Gastrocnemius medialis (tissue), 4 donors: ENCODE measurements around the gene ILKAP. TPM values are rescaled to one million over a fixed set of nuclear protein-coding genes. Genes with fewer than 3 reads are reported as not detected.

ENCODE experiments used
- ATAC-seq, 2 donors: fragments of 150-250 bp; one replicate each; pipeline ENCODE4 v1.9.1; 2016
- DNase-seq, 2 donors: peaks; one replicate each; pipeline ENCODE4 v3.0.0-alpha.2; 2019
- H3K27ac ChIP-seq, 4 donors: fragments of 200-600 bp; sonication (generic); 1 replicate in 1 of 4; 2 replicates in 3 of 4; pipeline ENCODE4 v1.5.1; 2016 to 2018; ENCODE audit warnings: mild to moderate bottlenecking in 2 of 4, moderate library complexity in 1 of 4
- H3K27me3 ChIP-seq, 3 donors: fragments of 200-600 bp; sonication (generic) in 2 of 3; 1 replicate in 1 of 3; 2 replicates in 2 of 3; pipeline versions ENCODE4 v1.5.1 to v1.6.0; 2016 to 2019; ENCODE audit warnings: mild to moderate bottlenecking in 1 of 3, moderate library complexity in 1 of 3
- H3K36me3 ChIP-seq, 2 donors: fragments of 200-600 bp; sonication (generic) in 1 of 2; one replicate each; pipeline ENCODE4 v1.5.1; 2017 to 2018
- H3K4me1 ChIP-seq, 2 donors: fragments of 200-600 bp; sonication (generic) in 1 of 2; one replicate each; pipeline ENCODE4 v1.5.1; 2016 to 2017; ENCODE audit warnings: mild to moderate bottlenecking in 2 of 2
- H3K4me3 ChIP-seq, 4 donors: fragments of 200-600 bp; sonication (generic) in 3 of 4; 1 replicate in 1 of 4; 2 replicates in 3 of 4; pipeline ENCODE4 v1.5.1; 2016 to 2019; ENCODE audit warnings: mild to moderate bottlenecking in 2 of 4
- H3K9me3 ChIP-seq, 3 donors: fragments of 200-600 bp; sonication (generic) in 2 of 3; 1 replicate in 1 of 3; 2 replicates in 2 of 3; pipeline ENCODE4 v1.5.1; 2016 to 2019
- POLR2A ChIP-seq, 2 donors: fragments of 450-650 bp; IDR thresholded peaks; one replicate each; pipeline ENCODE4 v1.6.1; 2017; ENCODE audit warnings: antibody characterized with exemption in 2 of 2, mild to moderate bottlenecking in 2 of 2, moderate library complexity in 2 of 2
- in situ Hi-C, 4 donors: fragments of 200-750 bp; cut with MboI; loops; one replicate each; pipeline versions ENCODE4 v1.15.0 to v1.8.0; 2017; ENCODE audit warnings: low sequenced_read_pairs in 4 of 4
- intact Hi-C: fragments of 100-400 bp; cut with DNase I; formaldehyde crosslinking; loops from one replicate; pipeline ENCODE4 v1.15.1; 2023; ENCODE audit warnings: low total_unique reads
- total RNA-seq, 4 donors: library from RNA; depleted of rRNA; stranded (reverse); fragments of >200 nt; gene quantifications; one replicate each; pipeline versions ENCODE4 v1.1.0 to v1.2.3, GENCODE V29; 2016
- TF ChIP-seq, protein P1 (sequence below), 5 experiments: fragments of 450-650 bp in 3 of 5; fragments of 200-600 bp in 2 of 5; sonication (generic) in 2 of 5; IDR thresholded peaks in 4 of 5; conservative IDR thresholded peaks in 1 of 5; 1 replicate in 4 of 5; 2 replicates in 1 of 5; pipeline ENCODE4 v1.5.1; 2016 to 2019; ENCODE audit warnings: antibody characterized with exemption in 5 of 5, mild to moderate bottlenecking in 3 of 5, moderate library complexity in 3 of 5

Gene ILKAP
- total RNA-seq, 4 donors from 2014 or later = 16.6 to 30.1 (median 23.3) TPM

DNA sequence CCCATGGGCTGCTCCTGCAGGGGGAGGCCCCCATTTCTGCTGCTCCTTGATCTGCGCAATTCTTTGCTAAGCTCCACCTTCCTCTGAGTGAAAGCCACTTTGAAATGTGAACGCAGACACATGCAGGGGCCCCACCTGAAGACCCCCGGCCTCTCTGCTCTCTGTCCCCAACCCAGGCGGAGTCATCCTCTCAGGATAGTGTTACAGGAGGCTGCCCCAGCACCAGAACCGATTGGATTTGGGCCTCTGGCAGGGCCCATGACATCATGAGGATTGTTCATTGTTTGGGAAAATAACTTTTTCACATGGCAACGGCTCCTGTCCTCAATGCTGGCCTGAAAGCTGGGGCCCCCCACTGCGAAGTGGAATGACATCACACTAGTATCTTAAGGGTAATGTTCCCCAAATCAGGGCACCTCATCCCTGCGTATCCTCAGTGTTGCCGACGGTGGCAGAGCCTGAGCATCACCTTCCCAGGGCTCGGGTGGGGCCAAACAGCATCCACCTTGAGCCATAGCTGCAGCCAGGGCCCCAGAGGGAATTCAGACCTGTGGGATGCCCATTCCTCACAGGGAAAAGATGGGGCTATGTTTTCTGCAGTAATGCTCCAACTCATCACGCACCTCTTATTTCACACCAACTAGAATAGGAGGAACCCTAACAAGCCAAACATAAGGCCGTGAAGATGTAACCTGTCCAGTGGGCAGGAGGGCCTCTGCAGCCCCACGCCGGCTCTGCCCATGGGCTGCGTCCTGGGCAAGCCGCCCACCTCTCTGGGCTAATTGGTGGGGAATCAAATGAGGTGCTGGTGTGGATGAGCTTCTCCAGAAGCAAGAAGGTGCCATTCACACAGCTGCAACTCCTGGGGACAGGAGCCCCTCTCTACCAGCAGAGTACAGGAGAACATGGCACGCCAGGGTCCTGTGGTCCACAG lies 47.5 kb downstream of the ILKAP start:
- peaks cover 23 to 28% of the 10 kb centered on the region in 2 donors for H3K4me1 ChIP-seq
- H3K27ac ChIP-seq = peak overlapping the region in 3 of 4 donors; percentile 33 to 100 (median 57)
- intact Hi-C loops = no loop called here
- H3K9me3 ChIP-seq = no peaks in the 10 kb centered on the region
- no peak overlapping the region for H3K4me3 ChIP-seq
- in situ Hi-C loops = no loop called here
- peak in 1 of 2 donors; percentile 21 for TF ChIP-seq POLR2A (IDR thresholded peaks at IDR 0.05)
- TF ChIP-seq, protein P1, sequence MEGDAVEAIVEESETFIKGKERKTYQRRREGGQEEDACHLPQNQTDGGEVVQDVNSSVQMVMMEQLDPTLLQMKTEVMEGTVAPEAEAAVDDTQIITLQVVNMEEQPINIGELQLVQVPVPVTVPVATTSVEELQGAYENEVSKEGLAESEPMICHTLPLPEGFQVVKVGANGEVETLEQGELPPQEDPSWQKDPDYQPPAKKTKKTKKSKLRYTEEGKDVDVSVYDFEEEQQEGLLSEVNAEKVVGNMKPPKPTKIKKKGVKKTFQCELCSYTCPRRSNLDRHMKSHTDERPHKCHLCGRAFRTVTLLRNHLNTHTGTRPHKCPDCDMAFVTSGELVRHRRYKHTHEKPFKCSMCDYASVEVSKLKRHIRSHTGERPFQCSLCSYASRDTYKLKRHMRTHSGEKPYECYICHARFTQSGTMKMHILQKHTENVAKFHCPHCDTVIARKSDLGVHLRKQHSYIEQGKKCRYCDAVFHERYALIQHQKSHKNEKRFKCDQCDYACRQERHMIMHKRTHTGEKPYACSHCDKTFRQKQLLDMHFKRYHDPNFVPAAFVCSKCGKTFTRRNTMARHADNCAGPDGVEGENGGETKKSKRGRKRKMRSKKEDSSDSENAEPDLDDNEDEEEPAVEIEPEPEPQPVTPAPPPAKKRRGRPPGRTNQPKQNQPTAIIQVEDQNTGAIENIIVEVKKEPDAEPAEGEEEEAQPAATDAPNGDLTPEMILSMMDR (IDR thresholded peaks at IDR 0.05 in 4 of 5, conservative IDR thresholded peaks at IDR 0.05 in 1 of 5) = no peak
- H3K36me3 ChIP-seq = peaks cover 0 to 4% of the 10 kb centered on the region in 2 donors
- H3K27me3 ChIP-seq = peaks cover 8 to 16% (median 14%) of the 10 kb centered on the region in 3 donors
- DNase-seq (peak in 1 of 2 donors; percentile 26), ATAC-seq (no peak)

DNA sequence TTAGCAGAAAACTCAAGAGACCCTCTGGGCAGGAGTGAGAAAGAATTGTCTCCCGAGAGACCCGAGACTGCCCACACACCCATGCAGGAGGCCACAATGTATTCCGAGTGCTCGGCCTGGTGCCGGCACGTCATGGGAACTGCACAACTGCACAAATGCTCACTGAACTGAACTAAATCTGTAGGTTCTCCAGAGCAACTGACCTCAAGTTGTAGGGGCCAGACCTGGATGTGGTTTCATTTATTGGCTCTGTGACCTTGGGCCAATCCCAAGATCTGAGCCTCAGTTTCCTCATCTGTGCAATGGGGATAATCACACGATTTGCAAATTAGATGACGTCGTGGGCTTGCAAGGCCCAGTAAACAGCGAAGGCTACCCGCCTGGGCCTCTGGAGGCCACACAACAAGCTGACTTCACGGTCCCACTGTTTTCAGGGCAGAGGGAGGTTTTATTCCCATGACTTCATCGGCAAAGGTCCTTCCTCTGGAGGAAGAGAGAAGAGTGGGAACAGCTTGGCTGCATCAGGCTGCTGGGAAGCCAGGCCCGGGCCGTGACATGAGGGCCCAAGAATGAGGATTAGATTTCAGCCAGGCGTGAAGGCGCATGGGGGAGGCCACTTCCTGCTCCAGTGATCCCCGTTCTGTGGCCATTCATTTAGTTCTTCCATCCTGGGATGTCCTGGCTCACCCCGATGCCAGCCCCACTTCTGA lies 48.3 kb downstream of the ILKAP start:
- H3K27me3 ChIP-seq = peaks cover 8 to 16% (median 11%) of the 10 kb centered on the region in 3 donors
- H3K4me3 ChIP-seq = no peak overlapping the region
- in situ Hi-C loops (no loop called here), intact Hi-C loops (no loop called here)
- peak; percentile 18 to 62 for ATAC-seq
- peaks cover 31 to 35% of the 10 kb centered on the region in 2 donors for H3K4me1 ChIP-seq
- H3K9me3 ChIP-seq = no peaks in the 10 kb centered on the region
- H3K36me3 ChIP-seq = peaks cover 0 to 10% of the 10 kb centered on the region in 2 donors
- peak in 1 of 2 donors; percentile 60 for DNase-seq
- H3K27ac ChIP-seq = peak overlapping the region in 3 of 4 donors; percentile 33 to 100 (median 57)
- TF ChIP-seq POLR2A (IDR thresholded peaks at IDR 0.05) = peak in 1 of 2 donors; percentile 20
- TF ChIP-seq, protein P1 (IDR thresholded peaks at IDR 0.05 in 4 of 5, conservative IDR thresholded peaks at IDR 0.05 in 1 of 5) = no peak

DNA sequence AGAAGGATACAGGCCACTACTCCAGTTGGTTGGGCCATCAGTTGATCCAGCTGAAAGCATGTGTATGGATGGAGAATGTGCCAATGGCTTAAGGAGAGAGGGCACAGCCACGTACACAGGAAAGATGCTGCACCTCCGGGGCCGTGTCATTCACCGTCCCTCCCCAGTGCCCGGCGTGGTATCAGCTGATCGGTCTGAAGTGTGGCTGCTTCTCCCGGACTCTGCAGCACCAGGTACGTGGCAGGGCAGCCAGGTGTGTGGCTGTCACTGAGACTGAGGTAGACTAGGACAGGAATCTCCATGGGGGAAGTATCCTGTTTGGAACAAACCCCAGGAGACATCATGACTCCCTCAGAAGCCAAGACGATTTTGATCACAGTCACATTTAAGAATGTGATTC lies 48.9 kb downstream of the ILKAP start:
- DNase-seq = no peak

More for the DNA sequence above, 48.9 kb downstream of the ILKAP start:
- no peak for ATAC-seq
- Histone ChIP-seq H3K4me1 (peaks cover 34 to 41% of the 10 kb centered on the region in 2 donors), H3K9me3 (no peaks in the 10 kb centered on the region), H3K27ac (peak overlapping the region in 3 of 4 donors; percentile 7 to 100 (median 99)), H3K4me3 (no peak overlapping the region), H3K27me3 (peaks cover 4 to 11% (median 5%) of the 10 kb centered on the region in 3 donors), H3K36me3 (peaks cover 0 to 10% of the 10 kb centered on the region in 2 donors)
- TF ChIP-seq POLR2A (IDR thresholded peaks at IDR 0.05) = no peak
- TF ChIP-seq, protein P1 (IDR thresholded peaks at IDR 0.05 in 4 of 5, conservative IDR thresholded peaks at IDR 0.05 in 1 of 5) = no peak
- in situ Hi-C loops = no loop called here
- intact Hi-C loops = no loop called here
